GM19240 (cell line): ENCODE data around the gene OSBPL5.

Experiments used
- DNase-seq: peaks from one replicate; pipeline ENCODE4 v3.0.0; 2011; ENCODE audit warnings: low spot score; ENCODE audit not compliant: insufficient read length

The OSBPL5 gene

GRCh38 chr11:3148990-3149851 is 15.9 kb downstream of the OSBPL5 start:
- DNase-seq, result no peak

- no peak for DNase-seq
Observed at GRCh38 chr11:3148255-3148989, 16.7 kb downstream of the OSBPL5 start.

- DNase-seq, result no peak
Observed at GRCh38 chr11:3147626-3148025, 17.5 kb downstream of the OSBPL5 start.

- no peak for DNase-seq
Observed at GRCh38 chr11:3147257-3147619, 17.9 kb downstream of the OSBPL5 start.

GRCh38 chr11:3146612-3147256 is 18.4 kb downstream of the OSBPL5 start:
- no peak for DNase-seq

- no peak for DNase-seq
Observed at GRCh38 chr11:3145206-3145520, 19.9 kb downstream of the OSBPL5 start.

- no peak for DNase-seq
Observed at GRCh38 chr11:3144296-3145205, 20.6 kb downstream of the OSBPL5 start.

GRCh38 chr11:3143136-3143880 is 21.8 kb downstream of the OSBPL5 start:
- DNase-seq, result no peak

- no peak for DNase-seq
Observed at GRCh38 chr11:3140291-3140603, 24.9 kb downstream of the OSBPL5 start.

GRCh38 chr11:3139481-3140290 is 25.4 kb downstream of the OSBPL5 start:
- no peak for DNase-seq

- no peak for DNase-seq
Observed at GRCh38 chr11:3139086-3139440, 26.0 kb downstream of the OSBPL5 start.

GRCh38 chr11:3138178-3139085 is 26.7 kb downstream of the OSBPL5 start:
- DNase-seq, result no peak

- DNase-seq, result no peak
Observed at GRCh38 chr11:3137486-3138177, 27.5 kb downstream of the OSBPL5 start.

- DNase-seq, result no peak
Observed at GRCh38 chr11:3136546-3137455, 28.3 kb downstream of the OSBPL5 start.

- no peak for DNase-seq
Observed at GRCh38 chr11:3135481-3136440, 29.3 kb downstream of the OSBPL5 start.
